Brain microvascular endothelial cell (primary cell): ENCODE results near the gene RCL1.

Experiments used
- DNase-seq: peaks from one replicate; pipeline ENCODE4 v3.0.0-alpha.2; 2020
- H3K27ac ChIP-seq: fragments of 250-450 bp; sonication (Bioruptor Pico); 2 replicates; pipeline ENCODE4 v1.5.1; 2020; ENCODE audit warnings: mild to moderate bottlenecking, moderate library complexity
- H3K27me3 ChIP-seq: fragments of 250-450 bp; sonication (Bioruptor Pico); replicated peaks from 2 replicates; pipeline ENCODE4 v1.5.1; 2020; ENCODE audit warnings: mild to moderate bottlenecking
- H3K36me3 ChIP-seq: fragments of 250-450 bp; sonication (Bioruptor Pico); replicated peaks from 2 replicates; pipeline ENCODE4 v1.5.1; 2020; ENCODE audit warnings: mild to moderate bottlenecking
- H3K4me3 ChIP-seq: 2 replicates; pipeline ENCODE4 v1.5.1; 2011; ENCODE audit warnings: low read depth, mild to moderate bottlenecking, control low read depth, low read length, moderate library complexity
- CTCF ChIP-seq: IDR thresholded peaks from 2 replicates; pipeline ENCODE4 v1.5.1; 2011; ENCODE audit warnings: low read depth, mild to moderate bottlenecking, moderate library complexity, low read length, control low read depth, inconsistent platforms; ENCODE audit errors: missing control alignments
- in situ Hi-C: cut with HindIII; loops from 2 replicates; pipeline ENCODE4 v1.10.0; 2017; ENCODE audit warnings: low sequenced_read_pairs, low pct_ligation_motif_present

RCL1 gene

GRCh38 chr9:4902135-4902475, 109.4 kb downstream of the RCL1 start:
- in situ Hi-C loops = no loop called here
- no peak overlapping the region for H3K4me3 ChIP-seq
- DNase-seq = no peak
- no peaks in the 10 kb centered on the region for H3K27me3 ChIP-seq
- no peaks in the 10 kb centered on the region for H3K36me3 ChIP-seq
- H3K27ac ChIP-seq = no peak overlapping the region
- no peak for TF ChIP-seq CTCF

- Histone ChIP-seq H3K4me3 (no peak overlapping the region), H3K36me3 (no peaks in the 10 kb centered on the region), H3K27me3 (no peaks in the 10 kb centered on the region), H3K27ac (no peak overlapping the region)
- DNase-seq = no peak
- no peak for TF ChIP-seq CTCF
- in situ Hi-C loops = no loop called here
These were observed 111.8 kb downstream of the RCL1 start for GRCh38 chr9:4904322-4905134.

GRCh38 chr9:4905135-4905490, 112.4 kb downstream of the RCL1 start:
- no peak for DNase-seq
- H3K27ac ChIP-seq = no peak overlapping the region
- no peak overlapping the region for H3K4me3 ChIP-seq
- no peaks in the 10 kb centered on the region for H3K36me3 ChIP-seq
- H3K27me3 ChIP-seq = no peaks in the 10 kb centered on the region
- in situ Hi-C loops = no loop called here
- no peak for TF ChIP-seq CTCF
